Measurements from ENCODE around the gene C19orf38.

DNA sequence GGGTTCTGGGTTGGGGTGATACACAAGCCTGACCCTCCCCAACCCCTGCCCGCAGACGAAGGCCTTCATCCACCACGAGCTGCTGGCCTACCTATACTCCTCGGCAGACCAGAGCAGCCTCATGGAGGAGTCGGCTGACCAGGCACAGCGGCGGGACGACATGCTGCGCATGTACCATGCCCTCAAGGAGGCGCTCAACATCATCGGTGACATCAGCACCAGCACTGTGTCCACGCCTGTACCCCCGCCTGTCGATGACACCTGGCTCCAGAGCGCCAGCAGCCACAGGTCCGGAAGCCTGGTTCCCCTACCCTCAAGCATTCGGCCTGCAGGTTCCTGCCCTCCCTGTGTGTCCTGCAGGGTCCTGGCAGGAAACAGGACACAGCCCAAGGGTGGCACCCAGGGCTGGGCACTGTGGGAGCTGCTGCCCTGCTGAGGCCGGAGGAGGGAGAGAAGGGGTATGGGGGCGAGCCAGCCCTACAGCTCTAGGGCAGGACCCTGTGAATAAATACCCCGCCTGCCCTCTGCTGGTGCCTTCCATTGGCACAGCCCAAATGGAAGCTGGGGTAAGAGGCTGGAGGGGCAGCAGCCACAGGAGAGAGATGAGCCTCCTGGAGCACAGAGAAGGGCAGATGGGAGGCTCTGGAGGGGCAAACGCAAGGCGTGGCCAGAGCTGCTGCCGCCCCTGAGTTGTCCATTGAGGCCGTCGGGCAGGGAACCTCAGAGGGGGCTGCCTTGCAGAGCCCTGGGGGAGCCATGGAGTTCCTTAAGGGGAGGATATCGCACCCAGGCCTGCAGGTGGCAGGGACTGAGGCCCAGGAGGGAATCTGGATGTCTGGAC is 19.0 kb upstream of the C19orf38 start:
- no peak for TF ChIP-seq EZH2 (IDR thresholded peaks at IDR 0.05; ENCODE audit: borderline replicate concordance, insufficient read depth, low read length, poor library complexity, severe bottlenecking)
- TF ChIP-seq REST (IDR thresholded peaks at IDR 0.05; ENCODE audit: borderline replicate concordance): no peak
- TF ChIP-seq CTCF (IDR thresholded peaks at IDR 0.05; ENCODE audit: poor library complexity, severe bottlenecking): no peak
- no peak for TF ChIP-seq EP300 (conservative IDR thresholded peaks at IDR 0.05; ENCODE audit: poor library complexity, severe bottlenecking)
- no peak for TF ChIP-seq TAF1 (IDR thresholded peaks at IDR 0.05; ENCODE audit: low read depth)
- TF ChIP-seq POLR2AphosphoS5 (IDR thresholded peaks at IDR 0.05): no peak
- no peak for TF ChIP-seq RAD21 (conservative IDR thresholded peaks at IDR 0.05)
- TF ChIP-seq SMC3 (conservative IDR thresholded peaks at IDR 0.05; ENCODE audit: poor library complexity): no peak
- no peak for TF ChIP-seq MXI1 (conservative IDR thresholded peaks at IDR 0.05; ENCODE audit: poor library complexity, severe bottlenecking)

All from neural cell (in vitro differentiated cells).